Stimulated activated naive CD8-positive, alpha-beta T cell treated with anti-CD3 and anti-CD28 coated beads, Interleukin-15, amount 100 ng/mL, for 72 hours (primary cell): ENCODE data around the gene ZNF787.

Experiments
- ATAC-seq: fragments of 150-1000 bp; cut with Tn5 transposase; 2 replicates; pipeline ENCODE4 v1.10.0; 2021; ENCODE audit warnings: mild to moderate bottlenecking, moderate library complexity
- DNase-seq, 2 donors: peaks; one replicate each; pipeline ENCODE4 v3.0.0; 2021 to 2022
- H3K27ac Mint-ChIP-seq, 2 donors: one replicate each; pipeline ENCODE4 v1.8.0; 2022; ENCODE audit warnings: mild to moderate bottlenecking in 2 of 2, mixed read lengths in 2 of 2, moderate library complexity in 2 of 2
- H3K27me3 Mint-ChIP-seq: one replicate; pipeline ENCODE4 v1.8.0; 2022; ENCODE audit warnings: mixed read lengths
- H3K4me1 Mint-ChIP-seq: one replicate; pipeline ENCODE4 v1.8.0; 2022; ENCODE audit warnings: mild to moderate bottlenecking, mixed read lengths
- H3K4me3 Mint-ChIP-seq, 2 donors: one replicate each; pipeline ENCODE4 v1.8.0; 2022; ENCODE audit warnings: mild to moderate bottlenecking in 2 of 2, mixed read lengths in 2 of 2, moderate library complexity in 1 of 2
- H3K9me3 Mint-ChIP-seq, 2 donors: one replicate each; pipeline ENCODE4 v1.8.0; 2022; ENCODE audit warnings: mixed read lengths in 2 of 2

The ZNF787 gene

GRCh38 chr19:56121180-56122167 lies at the start of gene ZNF787:
ZNF787 (minus strand) TSS chr19:56121295; CDS start chr19:56103217, 18,078 bp downstream.
- peak within 1 kb of the TSS; percentile 92 to 95 for H3K4me3 Mint-ChIP-seq
- ATAC-seq (peak; percentile 94), DNase-seq (peak; percentile 99)
- H3K9me3 Mint-ChIP-seq: no peaks in the 10 kb centered on the region
- H3K4me1 Mint-ChIP-seq: peaks cover 43% of the 10 kb centered on the region
- H3K27ac Mint-ChIP-seq: peak within 1 kb of the TSS; percentile 98 to 99
- H3K27me3 Mint-ChIP-seq: no peaks in the 10 kb centered on the region

GRCh38 chr19:56170261-56170660 lies 49.2 kb upstream of the ZNF787 start:
- peaks cover 15% of the 10 kb centered on the region for H3K27me3 Mint-ChIP-seq
- H3K27ac Mint-ChIP-seq: no peak overlapping the region
- no peaks in the 10 kb centered on the region for H3K9me3 Mint-ChIP-seq
- DNase-seq: no peak
- no peak overlapping the region for H3K4me3 Mint-ChIP-seq
- H3K4me1 Mint-ChIP-seq: peaks cover 5% of the 10 kb centered on the region
- ATAC-seq: no peak

- Mint-ChIP-seq H3K4me3 (no peak overlapping the region), H3K27ac (no peak overlapping the region), H3K27me3 (peaks cover 15% of the 10 kb centered on the region), H3K4me1 (peaks cover 15% of the 10 kb centered on the region), H3K9me3 (no peaks in the 10 kb centered on the region)
- no peak for ATAC-seq
- DNase-seq: no peak
These were observed 46.0 kb upstream of the ZNF787 start for GRCh38 chr19:56167064-56167578.

GRCh38 chr19:56163097-56163496 lies 42.0 kb upstream of the ZNF787 start:
- H3K4me1 Mint-ChIP-seq: peaks cover 13% of the 10 kb centered on the region
- no peak overlapping the region for H3K4me3 Mint-ChIP-seq
- no peak overlapping the region for H3K27ac Mint-ChIP-seq
- ATAC-seq (no peak), DNase-seq (no peak)
- H3K27me3 Mint-ChIP-seq: peaks cover 15% of the 10 kb centered on the region
- H3K9me3 Mint-ChIP-seq: no peaks in the 10 kb centered on the region

- peak overlapping the region; percentile 64 to 65 for H3K27ac Mint-ChIP-seq
- peak; percentile 80 for ATAC-seq
- H3K9me3 Mint-ChIP-seq: no peaks in the 10 kb centered on the region
- H3K27me3 Mint-ChIP-seq: peaks cover 13% of the 10 kb centered on the region
- H3K4me1 Mint-ChIP-seq: peaks cover 13% of the 10 kb centered on the region
- peak in 1 of 2 donors; percentile 29 for DNase-seq
- H3K4me3 Mint-ChIP-seq: no peak overlapping the region
These were observed 41.2 kb upstream of the ZNF787 start for GRCh38 chr19:56162258-56162657.

- Mint-ChIP-seq H3K4me1 (peaks cover 13% of the 10 kb centered on the region), H3K4me3 (no peak overlapping the region), H3K9me3 (no peaks in the 10 kb centered on the region), H3K27ac (no peak overlapping the region), H3K27me3 (peaks cover 6% of the 10 kb centered on the region)
- DNase-seq (no peak), ATAC-seq (no peak)
These were observed 40.4 kb upstream of the ZNF787 start for GRCh38 chr19:56161534-56161933.

GRCh38 chr19:56159622-56160271 lies 38.7 kb upstream of the ZNF787 start:
- H3K4me3 Mint-ChIP-seq: no peak overlapping the region
- H3K9me3 Mint-ChIP-seq: no peaks in the 10 kb centered on the region
- peaks cover 5% of the 10 kb centered on the region for H3K27me3 Mint-ChIP-seq
- peaks cover 13% of the 10 kb centered on the region for H3K4me1 Mint-ChIP-seq
- H3K27ac Mint-ChIP-seq: no peak overlapping the region
- DNase-seq (no peak), ATAC-seq (no peak)

- no peak overlapping the region for H3K4me3 Mint-ChIP-seq
- H3K4me1 Mint-ChIP-seq: peaks cover 10% of the 10 kb centered on the region
- ATAC-seq (no peak), DNase-seq (no peak)
- H3K27ac Mint-ChIP-seq: peak overlapping the region in 1 of 2 donors; percentile 33
- no peaks in the 10 kb centered on the region for H3K9me3 Mint-ChIP-seq
- H3K27me3 Mint-ChIP-seq: peaks cover 2% of the 10 kb centered on the region
These were observed 38.0 kb upstream of the ZNF787 start for GRCh38 chr19:56159009-56159559.

- Mint-ChIP-seq H3K27me3 (no peaks in the 10 kb centered on the region), H3K9me3 (no peaks in the 10 kb centered on the region), H3K4me1 (peaks cover 14% of the 10 kb centered on the region), H3K27ac (peak overlapping the region in 1 of 2 donors; percentile 24), H3K4me3 (no peak overlapping the region)
- ATAC-seq (no peak), DNase-seq (no peak)
These were observed 37.2 kb upstream of the ZNF787 start for GRCh38 chr19:56158170-56158757.

- H3K4me3 Mint-ChIP-seq: no peak overlapping the region
- no peaks in the 10 kb centered on the region for H3K9me3 Mint-ChIP-seq
- ATAC-seq: no peak
These were observed 35.7 kb upstream of the ZNF787 start for GRCh38 chr19:56156768-56157167.

GRCh38 chr19:56155124-56155687 lies 34.1 kb upstream of the ZNF787 start:
- H3K4me3 Mint-ChIP-seq: no peak overlapping the region
- no peaks in the 10 kb centered on the region for H3K9me3 Mint-ChIP-seq
- ATAC-seq (no peak), DNase-seq (no peak)
- no peaks in the 10 kb centered on the region for H3K27me3 Mint-ChIP-seq
- H3K27ac Mint-ChIP-seq: no peak overlapping the region
- H3K4me1 Mint-ChIP-seq: peaks cover 16% of the 10 kb centered on the region

More at GRCh38 chr19:56156768-56157167, 35.7 kb upstream of the ZNF787 start:
- Mint-ChIP-seq H3K4me1 (peaks cover 16% of the 10 kb centered on the region), H3K27me3 (no peaks in the 10 kb centered on the region), H3K27ac (no peak overlapping the region)
- no peak for DNase-seq

- no peak overlapping the region for H3K4me3 Mint-ChIP-seq
- no peak for ATAC-seq
- H3K9me3 Mint-ChIP-seq: no peaks in the 10 kb centered on the region
- no peaks in the 10 kb centered on the region for H3K27me3 Mint-ChIP-seq
- DNase-seq: no peak
- peak overlapping the region; percentile 68 to 91 for H3K27ac Mint-ChIP-seq
- peaks cover 16% of the 10 kb centered on the region for H3K4me1 Mint-ChIP-seq
These were observed 32.4 kb upstream of the ZNF787 start for GRCh38 chr19:56153507-56153906.

GRCh38 chr19:56152644-56153043 lies 31.5 kb upstream of the ZNF787 start:
- H3K4me3 Mint-ChIP-seq: no peak overlapping the region
- no peaks in the 10 kb centered on the region for H3K27me3 Mint-ChIP-seq
- no peak overlapping the region for H3K27ac Mint-ChIP-seq
- DNase-seq: no peak
- H3K9me3 Mint-ChIP-seq: no peaks in the 10 kb centered on the region
- H3K4me1 Mint-ChIP-seq: peaks cover 16% of the 10 kb centered on the region
- no peak for ATAC-seq

- H3K4me3 Mint-ChIP-seq: no peak overlapping the region
- H3K27ac Mint-ChIP-seq: no peak overlapping the region
- H3K4me1 Mint-ChIP-seq: peaks cover 16% of the 10 kb centered on the region
- H3K27me3 Mint-ChIP-seq: no peaks in the 10 kb centered on the region
- H3K9me3 Mint-ChIP-seq: no peaks in the 10 kb centered on the region
- ATAC-seq: no peak
- no peak for DNase-seq
These were observed 29.3 kb upstream of the ZNF787 start for GRCh38 chr19:56150358-56150757.

GRCh38 chr19:56149656-56150038 lies 28.6 kb upstream of the ZNF787 start:
- Mint-ChIP-seq H3K4me3 (no peak overlapping the region), H3K4me1 (peaks cover 19% of the 10 kb centered on the region), H3K27me3 (no peaks in the 10 kb centered on the region), H3K27ac (no peak overlapping the region), H3K9me3 (no peaks in the 10 kb centered on the region)
- DNase-seq (no peak), ATAC-seq (no peak)
